ENCODE data around the gene NTM.

The NTM gene

GRCh38 chr11:131885431-131885830 lies 515.0 kb downstream of the NTM start:
- no peak for DNase-seq

- no peak for DNase-seq
These were observed 515.8 kb downstream of the NTM start for GRCh38 chr11:131886201-131886600.

DNA sequence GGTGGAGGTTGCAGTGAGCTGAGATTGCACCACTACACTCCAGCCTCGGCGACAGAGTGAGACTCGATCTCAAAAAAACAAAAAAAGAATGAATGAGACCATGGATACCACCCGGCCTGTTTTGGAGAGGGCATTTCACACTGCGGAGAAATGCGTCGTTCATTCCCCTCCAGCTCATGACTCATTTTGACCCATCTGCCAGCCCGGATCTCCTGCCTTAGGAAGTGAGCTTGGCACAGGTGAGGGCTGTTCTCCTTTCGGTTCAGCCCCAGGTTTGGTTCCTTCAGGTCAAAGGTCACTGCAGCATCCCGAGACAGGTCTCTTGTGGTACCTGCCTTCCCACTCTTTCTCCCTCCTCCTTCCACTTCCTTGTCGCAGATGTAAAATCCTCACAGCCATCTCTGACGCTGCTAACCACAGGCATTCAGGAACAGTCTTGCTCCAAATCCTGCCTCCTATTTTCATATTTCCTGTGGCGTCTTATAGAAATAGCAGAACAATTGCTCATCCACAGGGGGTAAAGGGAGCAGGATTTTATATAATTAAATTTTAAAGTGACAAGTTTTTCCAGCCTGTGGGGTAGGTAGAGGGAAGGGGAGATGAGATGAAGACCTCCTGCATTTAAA lies 517.9 kb downstream of the NTM start:
- DNase-seq: no peak

- no peak for DNase-seq
These were observed 518.7 kb downstream of the NTM start for GRCh38 chr11:131889146-131889577.

GRCh38 chr11:131889760-131890581 lies 519.6 kb downstream of the NTM start:
- DNase-seq: no peak

DNA sequence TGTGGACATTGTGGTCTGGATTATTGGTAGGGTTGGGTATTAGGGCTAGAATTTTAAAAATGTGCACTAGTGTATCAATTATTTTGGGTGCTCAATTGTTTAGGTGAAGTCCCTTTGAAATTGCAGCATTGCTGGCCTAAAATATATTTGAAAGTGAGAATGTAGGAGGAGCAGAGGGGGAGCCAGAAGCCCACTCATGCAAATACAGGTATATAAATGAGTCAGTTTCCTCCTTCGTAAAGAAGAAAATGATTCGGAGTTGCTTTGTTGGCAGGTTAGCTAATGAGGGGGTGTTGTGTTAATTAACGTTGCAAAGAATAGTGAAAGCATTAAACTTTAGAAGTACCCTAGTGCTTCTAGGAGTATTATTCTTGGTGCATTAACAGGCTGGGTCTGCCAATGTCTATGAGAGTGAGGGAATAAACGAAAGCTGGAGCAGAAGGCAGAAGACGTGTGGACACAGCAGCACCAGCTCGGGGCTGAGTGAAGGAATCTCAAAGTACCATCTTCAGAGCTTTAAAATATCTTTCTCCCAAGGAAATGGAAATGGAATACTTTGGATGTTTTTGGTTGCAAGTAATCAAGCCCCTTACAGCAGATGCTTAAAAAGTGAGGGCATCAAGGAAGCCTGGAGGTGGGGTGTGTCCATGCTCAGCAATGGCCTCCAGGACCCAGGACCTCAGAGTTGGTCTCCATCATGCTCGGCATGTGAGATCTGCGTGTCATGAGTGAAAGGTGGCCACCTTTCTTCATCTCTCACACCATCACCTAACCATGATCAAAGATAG lies 522.9 kb downstream of the NTM start:
- no peak for DNase-seq

DNA sequence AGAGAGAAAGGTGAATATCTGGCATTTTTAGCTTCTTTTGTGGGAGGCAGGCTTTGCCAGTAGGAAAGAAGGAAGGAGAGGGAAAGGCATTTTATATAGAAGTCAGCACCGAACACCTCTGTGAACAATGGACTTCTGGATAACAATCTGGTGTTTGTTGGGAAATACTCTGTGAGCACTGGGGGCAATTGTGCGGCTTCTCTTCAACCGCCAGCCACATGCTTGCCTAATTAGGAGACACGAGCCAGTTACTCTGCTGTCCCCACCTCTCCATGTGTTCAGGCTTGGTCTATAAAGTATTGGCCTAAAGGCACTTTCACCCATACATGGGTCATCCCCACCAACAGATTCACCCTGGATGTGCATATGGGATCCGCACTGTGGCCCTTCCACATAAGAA lies 523.6 kb downstream of the NTM start:
- DNase-seq: no peak

DNA sequence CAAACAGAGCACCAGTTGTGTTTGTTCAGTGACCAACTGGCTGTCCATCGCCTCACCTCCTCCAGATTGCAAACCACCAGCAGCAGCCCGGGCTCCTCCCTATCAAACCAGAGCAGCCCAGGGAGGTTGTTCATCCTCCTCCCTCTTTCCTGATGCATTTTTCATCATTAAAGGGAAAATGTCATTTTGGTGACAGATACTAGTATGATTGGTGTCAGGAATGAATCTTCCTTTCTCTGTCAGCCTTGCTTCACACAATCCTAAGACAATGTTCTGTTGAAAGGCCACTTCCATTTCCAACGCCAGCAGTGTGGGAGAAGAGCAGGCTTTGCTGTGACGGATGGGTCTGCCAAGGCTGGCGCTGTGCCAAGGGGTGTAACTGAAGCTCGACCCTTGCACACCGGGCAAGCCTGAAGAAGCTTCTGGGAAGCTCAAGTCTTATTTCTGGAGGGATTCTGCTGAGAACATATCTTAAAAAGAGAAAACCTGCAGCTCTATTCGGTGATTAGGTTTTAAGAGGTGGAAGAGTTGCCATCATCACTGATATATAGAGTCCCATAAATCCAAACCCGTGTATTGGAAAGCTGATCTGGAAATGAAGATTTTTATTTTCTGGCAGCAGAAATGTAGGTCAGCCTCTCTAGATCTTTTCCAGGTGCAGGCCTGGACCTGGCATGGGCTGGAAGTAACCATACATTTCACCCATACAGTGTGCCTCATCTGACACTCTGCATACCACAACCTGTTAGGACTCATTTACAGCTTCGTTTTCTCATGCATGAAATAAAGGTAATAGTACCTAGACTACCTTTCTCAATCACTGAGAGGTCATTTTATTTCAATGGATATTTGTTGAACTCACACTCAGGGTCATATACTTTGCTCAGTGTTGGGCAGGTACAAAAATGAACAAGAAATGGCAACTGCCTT lies 524.5 kb downstream of the NTM start:
- no peak for DNase-seq

DNA sequence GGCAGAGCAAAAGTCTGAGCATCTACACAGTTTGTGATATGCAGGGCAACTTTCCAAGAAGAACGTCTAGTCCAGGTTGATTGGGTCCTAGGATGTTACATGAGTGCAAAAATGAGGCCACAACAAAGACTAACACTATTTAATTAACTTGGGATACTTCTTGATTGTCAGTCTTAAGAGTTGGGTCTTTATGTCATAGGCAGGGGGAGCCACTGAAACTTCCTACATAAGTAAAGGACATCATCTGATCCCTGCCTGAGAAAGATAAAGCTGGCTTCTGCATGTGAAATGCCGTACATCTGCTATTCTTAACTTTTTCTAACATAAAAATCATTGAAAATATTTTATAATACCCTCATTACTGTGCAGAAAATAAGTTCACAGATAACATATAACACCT lies 525.5 kb downstream of the NTM start:
- DNase-seq: no peak

DNA sequence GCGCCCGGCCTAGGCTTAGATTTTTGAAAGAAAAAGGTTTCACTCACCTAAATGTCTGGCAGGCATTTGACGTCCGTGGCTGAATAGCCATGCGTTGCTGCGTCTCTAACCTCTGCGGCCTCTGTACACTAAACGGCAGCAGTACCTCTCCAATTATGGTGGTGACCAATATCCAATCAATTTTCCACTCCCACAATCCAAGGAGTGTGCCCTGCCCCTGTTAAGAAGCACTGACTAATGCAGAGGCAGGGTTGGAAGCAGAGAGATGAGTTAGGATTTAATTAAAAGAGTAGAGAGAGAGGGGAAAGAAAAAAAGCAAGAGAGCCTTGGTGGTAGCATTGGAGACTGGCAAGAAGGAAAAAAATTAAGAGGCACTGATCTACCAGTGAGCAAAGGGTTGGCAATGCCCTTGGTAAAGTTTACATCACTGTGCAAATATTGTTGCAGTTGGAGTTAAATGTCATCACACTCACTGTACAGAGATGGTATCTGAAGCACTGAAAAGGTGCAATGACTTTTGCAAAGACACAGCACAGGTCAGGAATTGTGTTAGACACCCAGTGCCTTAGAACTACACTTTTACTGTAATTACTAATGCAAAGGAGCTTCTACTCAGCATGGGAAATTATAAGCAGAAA lies 526.7 kb downstream of the NTM start:
- no peak for DNase-seq

DNA sequence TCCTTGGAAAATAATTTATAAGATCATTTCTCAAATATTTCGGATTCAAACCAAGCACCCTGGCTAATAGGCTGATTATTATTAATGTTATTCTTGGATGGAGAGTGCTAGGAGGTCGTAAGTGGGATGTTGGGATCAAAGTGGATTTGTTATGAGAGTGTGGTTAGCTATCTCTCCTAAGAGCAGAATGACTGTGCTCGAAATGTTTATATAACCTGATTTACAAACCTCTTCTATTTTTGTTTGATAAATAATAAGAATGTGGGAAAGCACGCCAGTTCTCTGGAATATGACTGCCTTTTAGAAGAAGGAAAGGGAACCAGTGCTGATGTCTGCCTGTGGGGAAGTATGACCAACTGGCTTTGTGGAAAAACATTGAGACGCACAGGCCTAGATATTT lies 527.5 kb downstream of the NTM start:
- no peak for DNase-seq

- DNase-seq: no peak
These were observed 528.5 kb downstream of the NTM start for GRCh38 chr11:131898949-131899348.

- no peak for DNase-seq
These were observed 529.6 kb downstream of the NTM start for GRCh38 chr11:131899950-131900580.

DNA sequence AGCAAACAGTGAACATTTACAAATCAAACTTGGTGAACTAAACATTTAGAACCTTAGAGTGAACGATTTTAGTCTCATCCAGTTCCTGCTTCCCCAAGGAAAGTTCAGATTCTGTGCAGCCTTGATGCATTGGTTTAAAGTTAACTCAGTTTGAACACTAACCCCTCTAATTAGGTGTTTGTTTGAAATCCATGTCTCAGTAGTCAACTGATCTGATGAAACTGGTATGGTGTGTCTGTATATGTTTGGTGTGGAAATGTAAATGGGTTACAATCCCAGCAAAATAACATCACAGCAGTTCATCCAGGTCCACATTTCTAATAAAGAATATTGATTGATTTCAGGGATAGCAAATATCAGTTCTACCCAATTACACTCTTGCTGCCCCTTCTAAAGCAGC lies 532.0 kb downstream of the NTM start:
- DNase-seq: no peak

DNA sequence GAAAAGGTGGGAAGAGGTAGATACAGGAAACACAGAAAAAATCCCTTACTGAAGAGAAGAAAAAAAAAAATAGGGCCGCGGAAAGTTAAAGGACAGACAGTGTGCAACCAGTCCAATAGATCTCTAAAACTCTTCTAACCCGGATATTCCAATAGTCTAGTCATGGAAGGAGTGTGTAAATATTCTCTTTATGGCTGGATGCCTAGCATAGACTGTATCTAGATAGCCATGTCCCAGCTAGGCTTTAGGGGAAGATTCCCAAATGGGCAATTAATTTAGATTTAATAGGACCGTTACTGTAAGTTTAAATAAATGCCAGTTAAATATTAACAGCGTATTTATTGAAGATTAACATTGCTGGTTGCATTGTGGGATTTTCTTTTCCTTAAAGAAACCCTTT lies 532.7 kb downstream of the NTM start:
- no peak for DNase-seq

GRCh38 chr11:131904756-131905155 lies 534.3 kb downstream of the NTM start:
- no peak for DNase-seq

DNA sequence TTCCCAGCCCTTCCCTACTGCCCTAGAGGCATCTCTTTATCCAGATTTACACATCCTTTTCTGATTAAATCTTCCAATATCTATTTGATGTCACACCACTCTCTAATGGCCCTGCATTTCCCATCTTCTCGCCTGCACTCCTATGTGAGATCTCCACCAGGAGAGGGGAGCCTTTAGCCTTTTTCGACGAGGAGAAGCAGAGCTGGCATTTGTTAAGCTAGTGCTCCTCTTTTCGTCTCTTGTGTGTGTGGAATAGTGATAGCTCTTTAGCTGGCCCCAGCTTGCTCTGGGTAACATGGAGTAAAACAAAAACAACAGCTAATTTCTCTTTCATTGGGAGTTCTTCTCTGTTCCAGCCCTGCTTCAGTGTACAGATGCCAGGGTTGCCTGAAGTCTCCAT lies 536.5 kb downstream of the NTM start:
- no peak for DNase-seq

DNA sequence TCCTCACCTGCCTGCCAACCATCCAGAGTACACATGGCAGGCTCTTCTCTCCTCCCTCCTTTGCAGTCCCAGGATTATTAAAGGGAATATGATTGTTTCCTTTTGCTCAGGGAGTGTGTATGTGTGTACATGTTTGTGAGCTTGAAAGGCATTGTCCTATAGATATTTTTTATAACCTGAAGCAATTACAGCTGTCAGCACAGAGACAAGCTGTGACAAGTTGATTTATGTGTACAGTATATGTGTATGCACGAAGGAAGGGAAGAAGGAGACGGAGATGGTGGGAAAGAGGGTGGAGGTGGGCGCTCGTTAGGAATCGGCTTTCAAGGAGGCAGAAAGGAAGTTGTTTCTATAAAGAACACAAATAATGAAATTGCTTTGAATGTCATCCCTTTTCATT lies 537.0 kb downstream of the NTM start:
- DNase-seq: no peak

DNA sequence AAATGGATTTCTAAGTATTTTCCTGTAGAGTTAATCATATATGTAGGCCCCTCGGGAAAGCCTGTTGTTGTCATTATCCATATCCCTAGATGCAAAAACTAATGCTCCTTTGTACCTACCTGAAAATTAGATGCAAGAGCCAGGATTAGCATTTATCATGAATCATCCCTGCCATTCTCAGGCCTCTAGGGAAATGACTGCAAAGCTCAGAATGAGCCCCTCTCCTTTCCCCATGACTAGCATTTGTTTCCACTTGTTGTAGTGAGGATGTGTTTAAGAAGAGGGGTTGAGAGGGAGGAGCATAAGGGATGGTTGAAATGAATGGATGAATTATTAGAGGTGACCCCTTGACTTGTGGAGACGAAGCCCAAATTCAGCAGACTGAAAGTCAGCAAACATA lies 537.9 kb downstream of the NTM start:
- no peak for DNase-seq

DNA sequence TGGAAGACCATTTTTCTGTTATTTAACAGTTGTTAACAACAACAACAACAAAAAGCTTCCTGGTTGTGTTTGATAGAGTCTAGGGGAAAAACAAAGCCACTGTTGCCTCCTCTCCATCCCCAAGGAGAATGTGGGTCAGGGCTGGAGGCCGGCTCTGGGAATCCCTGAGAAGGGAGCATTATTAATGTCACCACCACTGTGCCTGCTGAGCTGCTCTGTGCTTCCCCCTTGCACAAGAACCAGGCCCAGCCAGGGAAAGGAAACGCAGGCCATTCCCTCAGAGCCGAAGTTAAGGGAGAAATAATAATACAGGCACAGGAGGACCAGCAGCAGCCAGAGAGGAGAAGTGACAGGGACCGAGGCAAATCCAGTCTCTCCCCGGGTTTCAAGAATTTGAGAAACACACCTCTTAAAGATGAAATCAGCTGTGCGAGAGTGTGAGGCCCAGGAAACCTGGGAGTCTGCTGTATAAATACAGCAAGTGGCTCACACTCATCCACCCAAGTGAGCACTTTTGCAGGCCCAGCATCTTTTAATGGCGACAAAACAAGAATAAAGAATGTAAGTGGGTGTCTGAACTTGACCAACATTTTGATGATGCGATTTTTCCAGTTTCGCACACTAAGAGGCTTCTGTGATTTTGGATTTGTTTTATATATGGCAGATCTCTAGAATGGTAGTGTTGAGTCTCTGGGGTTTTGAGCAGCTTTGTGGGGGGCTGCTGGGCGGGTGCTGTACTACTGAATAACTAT lies 539.2 kb downstream of the NTM start:
- no peak for DNase-seq

- DNase-seq: no peak
These were observed 539.7 kb downstream of the NTM start for GRCh38 chr11:131910178-131910522.

Measured in activated CD8-positive, alpha-beta memory T cell treated with anti-CD3 and anti-CD28 coated beads, Interleukin-2, amount 50 U/mL, for 48 hours (primary cell).